ENCODE measurements around the gene SP6.
A peak's percentile ranks its signal among the peaks of the same experiment; 100 is the strongest.

Gene SP6

DNA sequence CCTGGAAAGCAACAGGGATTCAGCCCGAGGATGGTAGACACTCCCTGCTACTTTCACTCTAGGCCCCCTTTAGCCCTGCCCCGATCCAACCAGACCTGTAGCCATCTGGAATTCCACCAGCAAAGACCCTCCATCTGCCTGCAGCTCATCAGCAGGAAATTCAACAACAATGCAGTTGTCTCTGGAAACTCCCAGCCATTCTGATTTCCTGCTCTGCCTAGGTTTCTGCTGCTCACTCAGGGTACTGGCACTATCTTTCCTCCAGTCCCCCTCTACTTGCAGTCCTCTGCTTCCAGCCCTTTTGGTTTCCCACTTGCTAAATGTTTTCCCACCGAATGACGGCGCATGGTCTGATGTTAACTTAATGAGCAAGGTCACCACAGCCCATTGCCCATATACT is 2.7 kb upstream of the SP6 start:
- peak overlapping the region in 1 of 3 experiments; percentile 7 for H3K27ac Mint-ChIP-seq
- H3K4me1 Mint-ChIP-seq, result peaks cover 16% of the 10 kb centered on the region
- no peaks in the 10 kb centered on the region for H3K36me3 Mint-ChIP-seq (ENCODE audit: low read depth)
- TF ChIP-seq, protein P1, sequence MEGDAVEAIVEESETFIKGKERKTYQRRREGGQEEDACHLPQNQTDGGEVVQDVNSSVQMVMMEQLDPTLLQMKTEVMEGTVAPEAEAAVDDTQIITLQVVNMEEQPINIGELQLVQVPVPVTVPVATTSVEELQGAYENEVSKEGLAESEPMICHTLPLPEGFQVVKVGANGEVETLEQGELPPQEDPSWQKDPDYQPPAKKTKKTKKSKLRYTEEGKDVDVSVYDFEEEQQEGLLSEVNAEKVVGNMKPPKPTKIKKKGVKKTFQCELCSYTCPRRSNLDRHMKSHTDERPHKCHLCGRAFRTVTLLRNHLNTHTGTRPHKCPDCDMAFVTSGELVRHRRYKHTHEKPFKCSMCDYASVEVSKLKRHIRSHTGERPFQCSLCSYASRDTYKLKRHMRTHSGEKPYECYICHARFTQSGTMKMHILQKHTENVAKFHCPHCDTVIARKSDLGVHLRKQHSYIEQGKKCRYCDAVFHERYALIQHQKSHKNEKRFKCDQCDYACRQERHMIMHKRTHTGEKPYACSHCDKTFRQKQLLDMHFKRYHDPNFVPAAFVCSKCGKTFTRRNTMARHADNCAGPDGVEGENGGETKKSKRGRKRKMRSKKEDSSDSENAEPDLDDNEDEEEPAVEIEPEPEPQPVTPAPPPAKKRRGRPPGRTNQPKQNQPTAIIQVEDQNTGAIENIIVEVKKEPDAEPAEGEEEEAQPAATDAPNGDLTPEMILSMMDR (IDR thresholded peaks at IDR 0.05; ENCODE audit: unreplicated experiment in 3 of 3), result no peak
- H3K27me3 Mint-ChIP-seq (ENCODE audit: low read depth), result peaks cover 94% of the 10 kb centered on the region
- H3K4me3 Mint-ChIP-seq, result peak overlapping the region; percentile 22 to 31 (median 26)
- H3K9me3 Mint-ChIP-seq, result no peaks in the 10 kb centered on the region

DNA sequence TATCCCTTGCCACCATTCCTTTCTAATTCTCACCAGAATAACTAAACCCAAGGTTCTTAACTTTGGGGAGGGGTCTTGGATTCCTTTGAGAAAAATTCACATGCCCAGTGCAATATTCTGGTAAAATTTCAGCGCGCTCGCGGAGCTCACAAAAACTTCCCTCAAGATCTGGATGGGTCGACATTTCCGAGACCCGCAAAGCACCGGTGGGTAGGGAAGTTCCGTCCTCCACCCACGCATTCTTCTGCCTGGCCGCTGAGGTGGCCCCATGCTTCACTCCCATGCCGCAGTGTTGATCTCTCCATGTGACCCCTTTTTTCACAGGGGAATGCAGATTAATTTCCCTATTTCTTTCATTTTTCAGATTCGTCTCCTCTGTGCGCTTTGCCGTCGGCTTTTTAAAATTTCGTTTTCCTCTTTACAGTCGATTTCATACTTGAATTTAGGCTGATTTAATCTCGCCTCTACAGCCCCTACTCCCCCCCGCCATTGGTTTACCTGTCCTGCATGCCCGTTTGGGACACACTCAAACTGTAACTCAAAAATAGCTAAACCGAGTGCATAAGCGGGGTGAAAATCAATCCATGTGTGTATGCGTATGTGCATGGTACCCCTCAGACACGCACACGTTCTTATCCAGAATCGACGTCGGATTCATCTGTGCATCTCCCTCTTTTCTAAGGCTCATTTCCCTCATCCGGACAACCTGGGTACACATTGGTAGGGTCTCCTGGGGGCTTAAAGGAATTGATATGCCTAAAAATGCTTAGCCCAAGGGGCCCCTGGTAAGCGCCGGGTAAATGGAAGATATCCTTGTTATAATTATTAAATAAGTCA is 1.4 kb upstream of the SP6 start:
- Mint-ChIP-seq H3K27me3 (ENCODE audit: low read depth) (peaks cover 98% of the 10 kb centered on the region), H3K4me3 (peak overlapping the region; percentile 71 to 78 (median 74)), H3K9me3 (no peaks in the 10 kb centered on the region), H3K27ac (peak overlapping the region in 1 of 3 experiments; percentile 28), H3K4me1 (peaks cover 16% of the 10 kb centered on the region), H3K36me3 (ENCODE audit: low read depth) (no peaks in the 10 kb centered on the region)
- TF ChIP-seq, protein P1 (IDR thresholded peaks at IDR 0.05; ENCODE audit: unreplicated experiment in 3 of 3), result no peak

GRCh38 chr17:47851764-47852112 is 775 bp upstream of the SP6 start:
- Mint-ChIP-seq H3K4me3 (peak overlapping the region; percentile 71 to 78 (median 74)), H3K27me3 (ENCODE audit: low read depth) (peaks cover 99% of the 10 kb centered on the region), H3K36me3 (ENCODE audit: low read depth) (no peaks in the 10 kb centered on the region), H3K9me3 (no peaks in the 10 kb centered on the region), H3K4me1 (peaks cover 16% of the 10 kb centered on the region), H3K27ac (no peak overlapping the region)
- TF ChIP-seq, protein P1 (IDR thresholded peaks at IDR 0.05; ENCODE audit: unreplicated experiment in 3 of 3), result no peak

DNA sequence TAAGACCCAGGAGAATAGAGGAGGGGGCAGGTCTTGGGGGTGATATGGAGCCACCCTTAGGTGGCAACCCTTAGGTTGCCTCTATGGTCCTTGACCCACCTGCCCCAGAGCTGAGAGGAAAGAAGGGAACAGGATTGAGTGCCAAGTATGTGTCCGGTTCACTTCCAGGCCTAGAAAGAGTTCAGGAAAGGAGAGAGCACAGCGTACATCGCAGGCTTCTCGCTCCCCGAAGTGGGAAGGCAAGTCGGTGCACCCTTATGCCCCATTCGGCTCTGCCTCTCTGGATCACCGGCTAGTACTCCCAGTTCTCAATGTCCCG is 631 bp downstream of the SP6 start:
- no peaks in the 10 kb centered on the region for H3K36me3 Mint-ChIP-seq (ENCODE audit: low read depth)
- no peak overlapping the region for H3K27ac Mint-ChIP-seq
- H3K4me1 Mint-ChIP-seq, result peaks cover 29% of the 10 kb centered on the region
- H3K4me3 Mint-ChIP-seq, result peak overlapping the region; percentile 72 to 80 (median 79)
- no peaks in the 10 kb centered on the region for H3K9me3 Mint-ChIP-seq
- peaks cover 99% of the 10 kb centered on the region for H3K27me3 Mint-ChIP-seq (ENCODE audit: low read depth)
- TF ChIP-seq, protein P1 (IDR thresholded peaks at IDR 0.05; ENCODE audit: unreplicated experiment in 3 of 3), result no peak

DNA sequence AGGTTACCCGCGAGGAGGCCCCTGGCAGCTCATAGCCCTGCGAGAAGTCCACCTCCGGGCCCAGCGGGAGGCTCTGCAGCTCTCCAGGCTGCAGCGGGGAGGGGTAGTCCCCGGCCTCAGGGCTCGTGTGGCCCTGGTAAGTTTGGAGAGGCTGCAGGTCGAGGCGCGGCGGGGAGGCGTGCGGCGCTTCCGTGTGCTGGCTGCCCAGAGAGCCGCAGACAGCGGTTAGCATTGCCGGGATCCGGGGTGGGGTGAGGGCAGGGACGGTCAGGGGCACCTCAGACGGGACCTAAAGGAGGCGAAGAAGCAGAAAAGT is 2.8 kb downstream of the SP6 start:
- Mint-ChIP-seq H3K36me3 (ENCODE audit: low read depth) (no peaks in the 10 kb centered on the region), H3K4me1 (peaks cover 37% of the 10 kb centered on the region), H3K27ac (no peak overlapping the region), H3K9me3 (no peaks in the 10 kb centered on the region), H3K4me3 (no peak overlapping the region), H3K27me3 (ENCODE audit: low read depth) (peaks cover 93% of the 10 kb centered on the region)
- TF ChIP-seq, protein P1 (IDR thresholded peaks at IDR 0.05; ENCODE audit: unreplicated experiment in 3 of 3), result no peak

All from nephron (organoid).